HepG2 (cell line): ENCODE results near the gene RBM19.

ENCODE experiments used
- FOXA3 ChIP-seq: IDR thresholded peaks from 2 replicates; pipeline ENCODE4 v1.6.1; 2016; ENCODE audit warnings: missing genetic modification reagents, missing compliant biosample characterization
- HNRNPLL ChIP-seq: fragments of 200-400 bp; formaldehyde crosslinking; IDR thresholded peaks from 2 replicates; pipeline ENCODE4 v1.6.1; 2017; ENCODE audit warnings: mild to moderate bottlenecking, low read depth, low read length; ENCODE audit not compliant: poor library complexity, severe bottlenecking
- SMAD3 ChIP-seq: sonication (generic); formaldehyde crosslinking; IDR thresholded peaks from 2 replicates; pipeline ENCODE4 v1.4.0; 2020; ENCODE audit warnings: missing genetic modification reagents
- TF ChIP-seq, protein P1 (sequence below): sonication (generic); formaldehyde crosslinking; IDR thresholded peaks from 2 replicates; pipeline ENCODE4 v1.4.0; 2020; ENCODE audit warnings: low read depth, mild to moderate bottlenecking, missing genetic modification reagents
- TF ChIP-seq, protein P2 (sequence below): sonication (generic); formaldehyde crosslinking; IDR thresholded peaks from 2 replicates; pipeline ENCODE4 v1.5.0; 2020; ENCODE audit warnings: mild to moderate bottlenecking, missing genetic modification reagents, moderate library complexity
- TF ChIP-seq, protein P3 (sequence below): sonication (generic); formaldehyde crosslinking; IDR thresholded peaks from 2 replicates; pipeline ENCODE4 v1.4.0; 2020; ENCODE audit warnings: missing genetic modification reagents
- TF ChIP-seq, protein P4 (sequence below), 2 experiments: sonication (generic) in 1 of 2; formaldehyde crosslinking in 1 of 2; IDR thresholded peaks; 2 replicates each; pipeline versions ENCODE4 v1.5.1 to v1.6.1; 2011 to 2020; ENCODE audit warnings: borderline replicate concordance in 1 of 2, low read depth in 1 of 2, low read length in 1 of 2, mild to moderate bottlenecking in 1 of 2, missing genetic modification reagents in 1 of 2, moderate library complexity in 1 of 2

DNA sequence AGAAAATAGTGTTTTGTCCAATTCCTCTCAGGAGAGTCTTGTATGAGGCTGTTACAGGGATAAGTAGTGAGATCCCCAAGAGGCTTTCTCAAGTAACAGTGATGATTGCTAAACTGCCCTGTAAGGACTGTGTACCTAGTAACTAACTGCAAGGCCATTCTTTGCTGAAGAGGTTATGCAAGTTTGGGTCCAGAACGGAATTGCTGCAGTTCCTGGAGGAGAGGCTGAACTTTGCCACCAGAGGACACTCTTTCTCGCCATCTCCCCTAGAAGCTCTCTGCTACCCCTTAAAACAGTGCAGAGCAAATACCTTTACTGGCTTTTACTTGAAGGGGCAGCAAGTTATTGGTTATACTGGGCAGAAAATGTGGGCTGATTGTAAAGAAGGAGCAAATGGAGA is 180.0 kb downstream of the RBM19 start:
- TF ChIP-seq, protein P1, sequence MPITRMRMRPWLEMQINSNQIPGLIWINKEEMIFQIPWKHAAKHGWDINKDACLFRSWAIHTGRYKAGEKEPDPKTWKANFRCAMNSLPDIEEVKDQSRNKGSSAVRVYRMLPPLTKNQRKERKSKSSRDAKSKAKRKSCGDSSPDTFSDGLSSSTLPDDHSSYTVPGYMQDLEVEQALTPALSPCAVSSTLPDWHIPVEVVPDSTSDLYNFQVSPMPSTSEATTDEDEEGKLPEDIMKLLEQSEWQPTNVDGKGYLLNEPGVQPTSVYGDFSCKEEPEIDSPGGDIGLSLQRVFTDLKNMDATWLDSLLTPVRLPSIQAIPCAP: no peak
- TF ChIP-seq FOXA3: no peak
- TF ChIP-seq, protein P2, sequence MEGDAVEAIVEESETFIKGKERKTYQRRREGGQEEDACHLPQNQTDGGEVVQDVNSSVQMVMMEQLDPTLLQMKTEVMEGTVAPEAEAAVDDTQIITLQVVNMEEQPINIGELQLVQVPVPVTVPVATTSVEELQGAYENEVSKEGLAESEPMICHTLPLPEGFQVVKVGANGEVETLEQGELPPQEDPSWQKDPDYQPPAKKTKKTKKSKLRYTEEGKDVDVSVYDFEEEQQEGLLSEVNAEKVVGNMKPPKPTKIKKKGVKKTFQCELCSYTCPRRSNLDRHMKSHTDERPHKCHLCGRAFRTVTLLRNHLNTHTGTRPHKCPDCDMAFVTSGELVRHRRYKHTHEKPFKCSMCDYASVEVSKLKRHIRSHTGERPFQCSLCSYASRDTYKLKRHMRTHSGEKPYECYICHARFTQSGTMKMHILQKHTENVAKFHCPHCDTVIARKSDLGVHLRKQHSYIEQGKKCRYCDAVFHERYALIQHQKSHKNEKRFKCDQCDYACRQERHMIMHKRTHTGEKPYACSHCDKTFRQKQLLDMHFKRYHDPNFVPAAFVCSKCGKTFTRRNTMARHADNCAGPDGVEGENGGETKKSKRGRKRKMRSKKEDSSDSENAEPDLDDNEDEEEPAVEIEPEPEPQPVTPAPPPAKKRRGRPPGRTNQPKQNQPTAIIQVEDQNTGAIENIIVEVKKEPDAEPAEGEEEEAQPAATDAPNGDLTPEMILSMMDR (CRISPR knock-in tag): peak; percentile 65
- TF ChIP-seq, protein P3, sequence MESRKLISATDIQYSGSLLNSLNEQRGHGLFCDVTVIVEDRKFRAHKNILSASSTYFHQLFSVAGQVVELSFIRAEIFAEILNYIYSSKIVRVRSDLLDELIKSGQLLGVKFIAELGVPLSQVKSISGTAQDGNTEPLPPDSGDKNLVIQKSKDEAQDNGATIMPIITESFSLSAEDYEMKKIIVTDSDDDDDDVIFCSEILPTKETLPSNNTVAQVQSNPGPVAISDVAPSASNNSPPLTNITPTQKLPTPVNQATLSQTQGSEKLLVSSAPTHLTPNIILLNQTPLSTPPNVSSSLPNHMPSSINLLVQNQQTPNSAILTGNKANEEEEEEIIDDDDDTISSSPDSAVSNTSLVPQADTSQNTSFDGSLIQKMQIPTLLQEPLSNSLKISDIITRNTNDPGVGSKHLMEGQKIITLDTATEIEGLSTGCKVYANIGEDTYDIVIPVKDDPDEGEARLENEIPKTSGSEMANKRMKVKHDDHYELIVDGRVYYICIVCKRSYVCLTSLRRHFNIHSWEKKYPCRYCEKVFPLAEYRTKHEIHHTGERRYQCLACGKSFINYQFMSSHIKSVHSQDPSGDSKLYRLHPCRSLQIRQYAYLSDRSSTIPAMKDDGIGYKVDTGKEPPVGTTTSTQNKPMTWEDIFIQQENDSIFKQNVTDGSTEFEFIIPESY: no peak
- no peak for TF ChIP-seq SMAD3 (CRISPR knock-in tag)
- no peak for TF ChIP-seq HNRNPLL
- TF ChIP-seq, protein P4, sequence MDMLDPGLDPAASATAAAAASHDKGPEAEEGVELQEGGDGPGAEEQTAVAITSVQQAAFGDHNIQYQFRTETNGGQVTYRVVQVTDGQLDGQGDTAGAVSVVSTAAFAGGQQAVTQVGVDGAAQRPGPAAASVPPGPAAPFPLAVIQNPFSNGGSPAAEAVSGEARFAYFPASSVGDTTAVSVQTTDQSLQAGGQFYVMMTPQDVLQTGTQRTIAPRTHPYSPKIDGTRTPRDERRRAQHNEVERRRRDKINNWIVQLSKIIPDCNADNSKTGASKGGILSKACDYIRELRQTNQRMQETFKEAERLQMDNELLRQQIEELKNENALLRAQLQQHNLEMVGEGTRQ (IDR thresholded peaks at IDR 0.05; ENCODE audit: low read depth, low read length): no peak
- TF ChIP-seq, protein P4 (CRISPR knock-in tag; IDR thresholded peaks at IDR 0.05; ENCODE audit: borderline replicate concordance): no peak
